Fibroblast of lung (primary cell): ENCODE data around the gene GLDN. TPM values are rescaled to one million over a fixed set of nuclear protein-coding genes. Genes with fewer than 3 reads are reported as not detected.

Experiments
- polyA plus RNA-seq, 2 donors: library from polyadenylated mRNA; depleted of rRNA in 1 of 2; stranded (reverse) in 1 of 2; unstranded in 1 of 2; fragments of >200 nt; gene quantifications; 2 replicates each; pipeline ENCODE4 v1.2.1, GENCODE V29; 2011 to 2012; ENCODE audit warnings: missing spikeins in 1 of 2
- total RNA-seq: library from RNA; depleted of rRNA; stranded (reverse); fragments of >200 nt; gene quantifications from 2 replicates; pipeline ENCODE4 v1.2.1, GENCODE V29; 2014

Gene GLDN
- total and polyA plus RNA-seq, 2 donors (not counting 1 experiment from before 2014, with no cell fraction given): 1.8 to 50.7 TPM

Other genes with a start within 250 kb of the GLDN start
- 10.7 and 12.3 TPM in 2 replicates for gene TNFAIP8L3, start 246.7 kb upstream of the GLDN start, total RNA-seq
- gene TNFAIP8L3, start 246.7 kb upstream of the GLDN start, polyA plus RNA-seq: 0.57 and 3.9 TPM in 2 replicates
- gene CYP19A1, start 3.1 kb upstream of the GLDN start, total RNA-seq: 2.3 and 3.9 TPM in 2 replicates
- gene CYP19A1, start 3.1 kb upstream of the GLDN start, polyA plus RNA-seq: 0.16 and 0.76 TPM in 2 replicates